Hindlimb muscle (tissue), 1 donor: Measurements from ENCODE around the gene BAIAP2. TPM values are rescaled to one million over a fixed set of nuclear protein-coding genes. Genes with fewer than 3 reads are reported as not detected.
A peak's percentile ranks its signal among the peaks of the same experiment; 100 is the strongest.
"Not testable (repeated sequence)": the region's sequence is repeated elsewhere in the genome, so short reads cannot be mapped to it uniquely, and the experiment has no call there.

Source experiments
- DNase-seq: peaks from one replicate; pipeline ENCODE4 v3.0.0-alpha.2; 2013
- polyA plus RNA-seq: library from polyadenylated mRNA; unstranded; fragments of 120-200 nt; gene quantifications from one replicate; pipeline ENCODE4 v1.2.1, GENCODE V29; 2013; ENCODE audit not compliant: insufficient read length

The BAIAP2 gene
- polyA plus RNA-seq, 1 donor, result 18.9 TPM

- DNase-seq, result no peak
Observed at GRCh38 chr17:81002013-81002384, 33.0 kb upstream of the BAIAP2 start.

DNA sequence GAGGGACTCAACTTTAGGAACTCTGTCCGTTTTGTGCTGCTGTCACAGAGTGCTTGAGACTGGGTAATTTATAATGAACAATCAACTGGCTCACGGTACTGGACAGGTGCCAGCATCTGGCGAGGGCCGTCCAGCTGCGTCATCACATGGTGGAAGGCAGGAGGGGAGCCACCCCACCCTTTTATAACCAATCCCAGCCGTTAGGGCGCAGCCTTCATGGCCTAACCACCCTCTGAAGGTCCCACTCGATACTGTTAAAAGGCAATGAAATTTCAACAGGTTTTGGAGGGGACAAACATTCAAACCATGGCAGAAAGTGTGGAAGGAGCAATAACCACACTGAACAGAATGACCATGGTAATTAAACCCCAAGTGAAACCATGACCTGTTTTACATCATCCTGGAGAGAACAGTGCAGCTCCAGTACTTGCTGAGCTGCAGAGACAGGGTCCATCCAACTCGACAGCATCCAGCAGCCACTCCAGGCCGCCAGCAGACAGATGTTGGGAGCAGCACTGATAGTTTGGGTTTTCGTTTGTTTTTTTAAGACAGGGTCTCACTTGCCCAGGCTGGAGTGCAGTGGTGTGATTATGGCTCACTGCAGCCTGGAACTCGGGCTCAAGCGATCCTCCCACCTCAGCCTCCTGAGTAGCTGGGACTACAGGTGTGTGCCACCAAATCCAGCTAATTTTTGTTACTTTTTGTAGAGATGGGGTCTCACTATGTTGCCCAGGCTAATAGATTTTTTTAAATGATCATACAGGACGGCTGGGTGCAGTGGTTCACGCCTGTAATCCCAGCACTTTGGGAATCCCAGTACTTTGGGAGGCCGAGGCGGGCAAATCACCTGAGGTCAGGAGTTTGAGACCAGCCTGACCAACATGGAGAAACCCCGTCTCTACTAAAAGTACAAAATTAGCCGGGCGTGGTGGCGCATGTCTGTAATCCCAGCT is 32.3 kb upstream of the BAIAP2 start:
- no peak for DNase-seq

DNA sequence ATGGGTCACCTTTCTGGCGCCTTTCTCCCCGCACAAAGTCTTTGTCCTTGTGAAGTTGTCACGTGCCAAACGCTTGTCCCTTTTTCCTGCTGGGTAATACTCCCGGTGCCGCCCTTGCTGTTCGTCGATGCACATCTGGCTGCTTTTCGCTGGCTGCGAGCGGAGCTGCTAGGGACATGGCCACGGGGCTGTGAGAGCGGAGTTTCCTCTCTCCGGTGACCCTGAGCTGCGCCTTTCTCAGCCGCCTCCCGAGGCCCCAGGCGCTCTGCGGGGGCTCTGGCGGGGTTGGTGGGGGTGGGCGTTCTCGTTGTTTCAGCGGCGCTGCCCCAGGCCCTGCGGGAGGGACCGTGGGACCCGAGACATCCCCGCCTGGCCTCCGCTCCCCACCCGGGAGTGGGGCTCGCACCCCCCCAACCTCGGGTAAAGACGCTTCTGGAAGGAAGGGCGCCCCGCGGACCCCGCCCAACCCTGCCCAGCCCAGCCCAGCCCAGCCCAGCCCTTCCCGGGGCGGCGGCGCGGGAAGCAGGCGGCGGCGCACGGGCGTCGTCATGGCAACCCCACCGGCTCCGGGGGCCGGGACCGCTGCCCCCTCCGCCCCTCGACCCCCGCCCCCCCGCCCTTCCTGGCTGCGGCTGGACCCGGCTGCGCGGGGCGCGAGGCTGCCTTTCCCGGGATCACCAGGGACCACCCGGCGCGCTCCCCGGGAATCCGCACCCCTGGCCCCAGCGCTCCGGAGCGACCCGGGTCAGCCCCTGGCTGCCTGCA is 31.1 kb upstream of the BAIAP2 start:
- no peak for DNase-seq

GRCh38 chr17:81006891-81007290 is 28.1 kb upstream of the BAIAP2 start:
- no peak for DNase-seq

GRCh38 chr17:81008140-81008539 is 26.8 kb upstream of the BAIAP2 start:
- DNase-seq, result no peak

DNA sequence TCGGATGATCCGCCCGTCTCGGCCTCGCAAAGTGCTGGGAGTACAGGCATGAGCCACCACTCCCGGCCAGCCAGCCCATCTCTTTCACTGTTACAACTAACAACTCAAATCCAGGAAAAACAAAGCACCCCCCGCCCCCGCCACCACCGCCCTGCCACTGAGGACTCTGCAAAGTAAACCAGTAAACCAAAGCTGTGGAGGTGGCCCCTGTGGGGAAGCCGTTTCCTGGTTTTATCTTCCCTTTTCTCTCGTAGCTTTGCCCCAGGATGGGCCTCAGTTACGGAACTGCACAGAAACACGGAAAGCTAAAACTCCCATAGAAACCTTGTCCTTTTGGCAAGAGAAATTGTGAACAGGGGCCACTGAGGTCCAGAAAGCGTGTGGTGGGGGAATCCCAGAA is 25.8 kb upstream of the BAIAP2 start:
- no peak for DNase-seq

DNA sequence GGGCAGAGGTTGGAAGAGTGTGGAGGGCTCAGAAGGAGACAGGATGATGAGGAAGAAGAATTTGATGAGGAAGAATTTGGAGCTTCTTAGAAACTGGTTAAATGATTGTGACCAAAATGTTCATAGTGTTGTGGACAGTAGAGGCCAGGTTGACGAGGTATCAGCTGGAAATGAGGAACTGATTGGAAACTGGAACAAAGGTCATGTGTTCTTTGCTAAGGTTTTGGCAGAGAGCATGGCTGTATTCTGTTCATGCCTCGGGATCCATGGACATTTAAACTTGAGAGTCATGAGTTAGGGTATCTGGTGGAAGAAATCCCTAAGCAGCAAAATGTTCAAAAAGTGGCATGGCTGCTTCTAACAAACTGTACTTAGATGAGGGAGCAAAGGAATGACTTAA is 24.0 kb upstream of the BAIAP2 start:
- no peak for DNase-seq

GRCh38 chr17:81011951-81012350 is 23.0 kb upstream of the BAIAP2 start:
- no peak for DNase-seq

DNA sequence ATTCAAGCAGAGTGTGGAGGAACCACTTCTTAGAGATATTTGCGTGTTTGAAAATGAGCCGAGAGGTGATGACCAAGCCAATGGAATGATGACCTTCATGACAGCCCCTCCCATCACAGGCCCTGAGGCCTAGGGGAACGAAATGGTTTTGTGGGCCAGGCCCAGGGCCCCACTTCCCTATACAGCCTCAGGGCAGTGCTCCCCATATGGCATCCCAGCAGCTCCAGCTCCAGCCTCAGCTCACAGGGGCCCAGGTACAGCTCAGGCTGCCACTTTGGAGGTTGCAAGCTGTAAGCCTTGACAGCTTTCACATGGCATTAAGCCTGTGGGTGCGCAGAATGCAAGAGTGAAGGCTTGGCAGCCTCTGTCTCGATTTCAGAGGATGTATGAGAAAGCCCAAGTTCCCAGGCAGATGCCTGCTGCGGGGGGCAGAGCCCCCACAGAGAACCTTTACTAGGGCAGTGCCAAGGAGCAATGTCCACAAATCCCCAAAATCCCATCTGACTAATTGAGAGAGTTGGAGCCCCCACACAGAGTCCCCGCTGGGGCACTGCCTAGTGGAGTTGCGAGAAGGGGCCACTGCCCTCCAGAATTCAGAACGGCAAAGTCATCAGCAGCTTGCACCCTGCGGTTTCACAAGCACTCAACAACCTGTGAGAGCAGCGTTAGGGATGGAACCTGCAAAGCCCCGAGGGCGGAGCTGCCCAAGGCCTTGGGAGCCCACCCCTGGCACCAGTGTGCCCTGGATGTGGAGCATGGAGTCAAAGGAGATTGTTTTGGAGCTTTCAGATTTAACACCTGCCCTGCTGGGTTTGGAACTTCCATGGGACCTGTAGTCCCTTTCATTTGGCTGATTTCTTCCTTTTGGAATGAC is 22.1 kb upstream of the BAIAP2 start:
- no peak for DNase-seq

GRCh38 chr17:81013642-81014041 is 21.3 kb upstream of the BAIAP2 start:
- no peak for DNase-seq

- no peak for DNase-seq
Observed at GRCh38 chr17:81015136-81015535, 19.8 kb upstream of the BAIAP2 start.

GRCh38 chr17:81016575-81016974 is 18.4 kb upstream of the BAIAP2 start:
- no peak for DNase-seq

GRCh38 chr17:81017330-81017729 is 17.6 kb upstream of the BAIAP2 start:
- not testable (repeated sequence) for DNase-seq

GRCh38 chr17:81018044-81018802 is 16.7 kb upstream of the BAIAP2 start:
- peak; percentile 56 for DNase-seq

GRCh38 chr17:81019563-81020442 is 15.1 kb upstream of the BAIAP2 start:
- DNase-seq, result no peak

GRCh38 chr17:81020443-81020766 is 14.5 kb upstream of the BAIAP2 start:
- DNase-seq, result no peak

- peak; percentile 67 for DNase-seq
Observed at GRCh38 chr17:81020767-81021497, 14.0 kb upstream of the BAIAP2 start.

- DNase-seq, result no peak
Observed at GRCh38 chr17:81021531-81022343, 13.2 kb upstream of the BAIAP2 start.

GRCh38 chr17:81022344-81022676 is 12.6 kb upstream of the BAIAP2 start:
- peak; percentile 55 for DNase-seq
